ENCODE measurements around the gene TCL1A.

Gene TCL1A

DNA sequence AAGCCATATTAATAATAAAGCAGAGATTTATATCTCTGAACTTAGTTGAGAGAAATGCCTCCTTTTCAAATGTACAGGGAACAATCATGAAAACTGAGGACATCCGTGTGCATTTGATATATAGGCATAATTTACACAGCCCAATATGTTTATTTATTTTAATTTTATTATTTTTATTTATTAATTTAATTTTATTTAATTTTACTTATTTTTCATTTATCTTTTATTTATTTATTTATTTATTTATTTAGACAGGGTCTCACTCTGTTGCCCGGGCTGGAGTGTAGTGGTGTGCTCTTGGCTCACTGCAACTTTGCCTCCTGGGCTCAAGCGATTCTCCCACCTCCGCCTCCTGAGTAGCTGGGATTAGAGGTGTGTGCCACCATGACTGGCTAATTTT, 8.4 kb downstream of the TCL1A start:
- no peak for DNase-seq (ENCODE audit: low read depth)

DNA sequence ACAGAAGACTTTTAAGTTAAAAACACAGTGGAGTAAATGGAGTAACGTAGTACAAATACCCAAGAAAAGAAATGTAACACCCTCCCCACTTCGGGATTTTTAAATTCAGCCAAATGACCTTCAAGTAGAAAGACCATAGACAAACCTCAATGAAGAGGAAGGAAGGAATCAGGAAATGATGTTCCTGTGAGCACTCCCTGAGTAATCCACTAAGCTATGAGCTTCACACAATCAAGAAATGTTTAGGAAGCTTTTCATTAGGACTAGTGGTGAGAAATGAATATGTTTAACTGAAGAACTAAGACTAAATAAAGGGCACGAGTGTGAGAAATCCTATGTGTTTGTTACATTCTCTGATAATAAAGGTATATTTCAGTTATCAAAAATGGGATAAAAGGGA, 10.1 kb downstream of the TCL1A start:
- DNase-seq (ENCODE audit: low read depth): no peak

DNA sequence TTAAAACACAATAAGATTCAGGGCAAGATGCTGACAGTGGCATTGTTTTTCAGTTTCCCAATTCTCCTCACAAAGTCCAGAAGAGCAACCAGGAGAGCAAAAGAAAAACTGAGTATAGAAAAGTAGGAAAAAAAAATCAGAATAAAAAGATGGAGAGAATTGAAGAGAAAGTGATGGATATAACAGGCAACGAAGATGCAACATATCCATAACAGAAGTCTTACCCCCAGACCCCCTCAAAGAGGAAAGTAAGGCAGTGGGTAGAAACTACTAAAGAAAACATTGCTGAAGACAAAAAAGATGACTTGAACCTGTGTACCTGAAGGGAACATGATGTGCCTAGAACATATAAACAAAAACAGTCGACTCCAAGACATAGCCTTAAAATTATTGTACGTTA, 10.6 kb downstream of the TCL1A start:
- no peak for DNase-seq (ENCODE audit: low read depth)

DNA sequence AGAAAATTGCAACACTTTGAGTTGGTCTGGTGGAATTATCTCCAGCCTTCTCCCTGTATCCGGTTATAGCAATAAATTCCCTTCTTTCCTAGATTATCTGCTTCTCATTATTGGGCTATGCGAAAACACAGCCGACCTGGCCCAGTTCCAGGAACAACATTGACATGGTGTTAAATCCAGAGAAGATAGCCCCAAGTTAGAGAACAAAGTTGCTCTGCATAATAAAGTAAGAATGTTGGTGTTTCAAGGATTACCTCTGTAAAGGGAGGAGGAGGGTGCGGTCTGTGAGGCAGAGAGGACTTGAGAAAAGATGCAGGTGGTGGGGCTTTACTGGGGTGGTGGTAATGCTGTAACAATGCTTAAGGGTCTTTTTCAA, 12.1 kb downstream of the TCL1A start:
- DNase-seq (ENCODE audit: low read depth): no peak

DNA sequence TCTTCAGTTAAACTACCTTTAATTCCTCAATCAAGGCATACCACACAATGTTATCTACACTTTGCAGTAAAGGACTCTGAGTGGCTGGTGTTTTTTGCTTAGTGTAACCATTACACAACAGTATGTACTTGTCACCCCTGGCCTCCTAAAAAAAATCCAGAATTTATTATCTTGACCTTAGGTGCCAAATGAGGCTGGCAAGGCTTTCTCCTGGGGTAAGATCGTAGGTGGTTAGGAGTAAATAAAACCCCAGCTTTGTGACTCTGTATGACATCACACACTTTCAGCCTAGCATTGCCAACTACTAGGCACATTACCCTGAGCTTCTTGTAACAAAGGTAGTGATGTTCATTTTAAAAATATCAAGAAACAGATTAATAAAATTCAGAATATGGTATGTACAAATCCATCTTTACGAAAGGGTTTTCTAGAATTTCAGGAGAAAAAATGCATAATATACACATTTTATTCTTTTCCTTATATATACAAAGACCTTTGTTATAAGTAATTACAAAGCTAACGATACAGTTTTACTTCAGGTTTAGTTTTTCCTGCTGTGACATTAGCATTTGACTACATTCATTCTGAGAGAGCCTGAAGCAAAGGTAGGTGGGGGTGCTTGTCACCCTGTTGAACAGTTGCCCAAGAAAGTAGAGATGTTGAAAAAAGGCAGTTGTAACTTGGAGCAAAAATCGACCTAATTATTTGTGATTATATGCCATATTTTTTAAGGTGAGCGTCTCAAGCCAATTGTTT, 13.5 kb downstream of the TCL1A start:
- DNase-seq (ENCODE audit: low read depth): no peak

DNA sequence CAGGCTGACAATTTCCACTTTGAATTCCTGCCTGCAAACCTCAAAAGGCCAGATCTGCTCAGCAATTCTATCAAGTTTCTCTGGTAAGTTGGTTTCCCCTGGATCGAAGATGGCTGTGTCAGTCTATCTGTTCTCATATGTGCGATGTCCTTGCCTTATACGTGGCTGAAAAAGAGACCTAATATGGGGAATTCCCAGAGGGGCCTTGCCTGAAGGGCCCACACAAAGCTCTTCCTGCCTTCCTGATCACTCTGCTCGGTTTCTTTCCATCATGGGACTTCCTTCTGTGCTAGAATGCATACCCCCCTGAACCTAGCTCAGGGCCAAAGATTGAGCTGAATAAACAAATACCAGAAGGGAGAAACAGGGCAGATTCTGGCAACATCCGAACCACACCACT, 14.5 kb downstream of the TCL1A start:
- no peak for DNase-seq (ENCODE audit: low read depth)

DNA sequence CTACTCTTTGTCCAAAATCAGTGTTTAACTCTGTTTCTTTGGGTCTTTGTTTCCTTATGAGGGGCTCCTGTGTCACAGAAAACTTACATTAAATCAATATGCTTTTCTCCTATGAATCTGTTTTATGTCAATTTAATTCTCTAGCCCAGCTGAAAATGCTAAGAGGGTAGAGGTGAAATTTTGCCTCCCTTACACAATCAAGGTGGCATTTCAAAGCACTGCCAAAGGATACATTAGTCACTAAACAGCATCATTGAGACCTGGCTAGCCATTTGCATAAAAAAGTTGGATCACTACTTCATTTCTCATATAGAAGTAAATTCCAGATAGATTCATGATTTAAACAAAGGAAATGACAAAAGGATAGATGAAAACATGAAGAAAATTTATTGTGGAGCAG, 15.6 kb downstream of the TCL1A start:
- no peak for DNase-seq (ENCODE audit: low read depth)

DNA sequence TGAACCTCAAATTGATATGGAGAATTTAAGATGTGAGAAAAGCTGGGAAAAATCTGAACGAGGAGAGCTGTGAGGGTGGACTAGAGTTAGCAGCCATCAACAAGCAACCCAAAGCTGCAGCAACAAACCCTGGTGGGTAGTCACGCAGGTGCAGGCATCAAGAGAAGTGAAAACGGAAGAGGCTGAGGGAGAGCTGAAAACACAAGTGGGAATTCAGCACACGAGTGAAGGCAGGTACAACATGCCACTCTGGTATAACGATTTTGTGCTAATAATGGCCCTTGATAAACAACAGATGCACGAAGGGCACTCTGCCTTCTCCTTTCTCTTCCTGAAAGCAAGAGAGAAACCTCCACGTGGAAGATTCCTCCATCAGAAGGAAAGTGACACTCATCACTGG, 16.2 kb downstream of the TCL1A start:
- DNase-seq (ENCODE audit: low read depth): no peak

DNA sequence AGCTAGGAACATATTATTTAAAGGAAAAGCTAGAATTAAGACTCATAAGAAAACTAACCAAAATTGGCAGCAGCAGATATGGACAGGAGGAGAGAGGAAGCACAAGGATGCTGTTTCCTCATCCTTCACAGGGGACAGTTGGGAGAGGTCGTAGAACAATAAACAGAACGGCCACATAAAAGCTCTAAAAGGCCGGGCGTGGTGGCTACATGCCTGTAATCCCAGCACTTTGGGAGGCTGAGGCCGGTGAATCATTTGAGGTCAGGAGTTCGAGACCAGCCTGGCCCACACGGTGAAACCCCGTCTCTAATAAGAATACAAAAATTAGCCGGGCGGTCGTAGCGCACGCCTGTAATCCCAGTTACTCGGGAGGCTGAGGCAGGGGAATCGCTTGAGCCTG, 17.2 kb downstream of the TCL1A start:
- no peak for DNase-seq (ENCODE audit: low read depth)

DNA sequence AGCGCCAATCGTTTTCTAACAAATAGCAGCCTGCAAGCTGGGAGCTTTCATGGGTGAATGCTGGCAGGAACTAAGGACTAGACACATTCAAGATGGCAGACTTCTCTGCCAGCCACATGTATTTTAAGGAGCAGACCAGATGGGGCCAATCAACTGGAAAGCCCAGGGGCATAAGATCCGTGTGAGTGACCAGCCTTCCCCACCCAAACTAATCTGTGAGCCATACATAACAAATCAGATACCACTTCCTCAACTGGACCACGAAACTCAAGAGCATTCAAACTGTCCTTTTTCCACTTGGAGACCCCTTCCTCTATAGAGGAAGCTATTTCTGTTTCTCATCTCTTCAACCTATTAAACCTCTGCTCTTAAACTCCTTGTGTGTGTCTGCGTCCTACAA, 18.0 kb downstream of the TCL1A start:
- DNase-seq (ENCODE audit: low read depth): no peak

DNA sequence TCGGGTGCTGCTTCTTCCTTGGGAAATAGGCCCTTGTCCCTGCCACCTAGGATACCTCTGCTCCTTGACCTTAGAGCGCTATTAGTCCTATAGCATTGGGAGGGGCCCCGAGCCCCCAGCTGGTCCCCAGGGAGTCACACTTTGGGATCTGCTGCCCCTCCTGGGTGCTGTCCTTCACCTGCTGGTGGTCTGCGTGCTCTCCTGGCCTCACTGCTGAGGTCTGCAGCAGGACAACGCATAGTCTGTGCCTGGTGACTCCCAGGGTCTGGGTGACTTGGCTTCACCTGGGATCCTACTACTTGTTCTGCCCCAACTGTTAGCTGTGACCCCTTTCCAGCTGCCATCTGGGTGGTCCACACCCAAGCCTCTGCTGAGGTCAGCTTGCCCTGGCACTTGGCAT, 18.9 kb downstream of the TCL1A start:
- DNase-seq (ENCODE audit: low read depth): no peak

DNA sequence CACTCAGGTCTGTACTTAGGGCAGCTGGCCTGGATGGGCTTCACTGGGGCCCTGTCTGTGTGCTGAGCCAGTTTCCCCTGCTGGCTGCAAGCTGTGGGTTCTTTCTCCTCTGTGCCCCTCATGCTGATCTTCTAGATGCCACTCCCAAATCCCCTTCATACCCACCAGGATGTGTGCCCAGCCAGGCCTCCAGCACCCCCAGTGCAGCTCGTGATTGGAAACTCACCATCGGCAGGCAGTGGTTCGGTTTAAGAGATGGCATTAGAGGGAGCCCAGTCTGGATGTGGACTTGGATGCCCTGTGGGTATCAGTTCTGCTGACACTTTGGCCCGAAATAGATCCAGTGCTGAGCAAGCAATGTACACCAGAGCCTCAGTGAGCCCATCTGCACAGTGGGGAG, 21.8 kb downstream of the TCL1A start:
- no peak for DNase-seq (ENCODE audit: low read depth)

DNA sequence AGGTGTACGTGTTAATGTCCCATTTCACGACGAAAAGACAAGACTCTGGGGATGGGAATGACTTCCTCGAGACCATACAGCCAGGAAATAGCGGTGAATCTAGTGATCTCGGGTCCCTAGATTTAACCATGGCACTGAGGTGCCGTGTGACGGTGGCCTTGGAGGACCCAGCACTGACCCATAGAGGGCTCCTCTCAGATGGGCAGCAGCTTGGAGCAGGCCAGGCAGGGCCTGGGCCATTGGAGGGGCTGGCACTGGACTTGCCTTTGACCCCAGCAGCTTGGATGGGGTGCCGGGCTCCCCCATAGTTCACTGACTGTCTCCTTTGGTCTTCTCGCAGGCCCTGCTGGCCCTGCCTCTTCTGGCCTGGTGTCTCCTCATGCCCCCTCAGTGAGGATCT, 22.3 kb downstream of the TCL1A start:
- no peak for DNase-seq (ENCODE audit: low read depth)

DNA sequence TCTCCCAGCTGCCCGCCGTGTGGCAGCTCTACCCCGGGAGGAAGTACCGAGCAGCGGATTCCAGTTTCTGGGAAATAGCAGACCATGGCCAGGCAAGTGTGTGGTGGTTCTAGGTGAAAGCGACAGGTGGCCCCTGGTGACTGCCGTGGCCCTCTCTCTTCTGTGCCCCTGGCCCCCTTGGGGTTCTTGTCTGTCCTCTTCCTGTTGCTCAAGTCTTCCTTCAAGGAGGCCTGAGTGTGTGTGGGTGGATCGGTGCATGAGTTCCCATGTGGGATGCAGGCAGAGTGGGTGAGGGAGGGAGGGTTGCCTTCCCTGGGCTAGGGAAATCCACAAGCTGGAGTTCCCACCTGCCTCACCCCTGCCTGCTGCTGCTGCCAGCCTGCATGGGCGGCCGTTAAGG, 23.1 kb downstream of the TCL1A start:
- no peak for DNase-seq (ENCODE audit: low read depth)

DNA sequence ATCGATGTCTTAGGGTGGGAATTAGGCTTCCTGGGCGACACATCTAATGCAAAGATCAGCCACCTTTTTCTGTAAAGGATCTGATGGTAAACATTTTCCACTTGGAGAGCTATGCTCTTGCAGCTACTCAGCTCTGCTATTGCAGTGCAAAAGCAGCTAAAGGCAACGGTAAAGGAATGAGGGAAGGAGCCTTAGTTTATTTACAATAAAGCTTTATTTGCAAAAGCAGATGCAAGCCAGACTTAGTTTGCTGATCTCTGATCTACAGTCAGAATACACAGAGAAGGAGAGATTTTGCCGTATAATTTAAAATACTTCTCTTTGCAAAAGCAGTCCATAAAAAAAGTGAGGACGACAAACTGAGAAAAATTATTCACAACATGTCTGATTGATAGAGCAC, 24.5 kb downstream of the TCL1A start:
- DNase-seq (ENCODE audit: low read depth): no peak

DNA sequence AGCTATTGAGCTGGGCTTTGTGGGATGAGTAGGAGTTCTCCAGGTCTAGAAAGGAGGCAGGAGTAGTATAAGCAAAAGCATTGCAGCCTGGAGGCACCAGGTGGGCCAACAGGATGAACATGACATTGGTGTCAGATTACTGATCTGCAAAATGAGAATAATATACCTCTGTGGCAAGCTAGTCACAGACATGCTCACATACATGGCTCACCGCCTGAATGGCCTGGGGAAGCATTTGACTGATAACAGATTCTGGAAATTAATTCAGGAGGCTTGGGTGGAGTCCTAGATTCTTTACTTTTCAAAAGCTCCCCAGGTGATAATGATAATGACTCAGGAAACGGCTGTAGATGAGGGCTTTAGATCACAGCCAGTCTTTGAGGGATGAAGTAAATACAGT, 27.0 kb downstream of the TCL1A start:
- DNase-seq (ENCODE audit: low read depth): no peak

DNA sequence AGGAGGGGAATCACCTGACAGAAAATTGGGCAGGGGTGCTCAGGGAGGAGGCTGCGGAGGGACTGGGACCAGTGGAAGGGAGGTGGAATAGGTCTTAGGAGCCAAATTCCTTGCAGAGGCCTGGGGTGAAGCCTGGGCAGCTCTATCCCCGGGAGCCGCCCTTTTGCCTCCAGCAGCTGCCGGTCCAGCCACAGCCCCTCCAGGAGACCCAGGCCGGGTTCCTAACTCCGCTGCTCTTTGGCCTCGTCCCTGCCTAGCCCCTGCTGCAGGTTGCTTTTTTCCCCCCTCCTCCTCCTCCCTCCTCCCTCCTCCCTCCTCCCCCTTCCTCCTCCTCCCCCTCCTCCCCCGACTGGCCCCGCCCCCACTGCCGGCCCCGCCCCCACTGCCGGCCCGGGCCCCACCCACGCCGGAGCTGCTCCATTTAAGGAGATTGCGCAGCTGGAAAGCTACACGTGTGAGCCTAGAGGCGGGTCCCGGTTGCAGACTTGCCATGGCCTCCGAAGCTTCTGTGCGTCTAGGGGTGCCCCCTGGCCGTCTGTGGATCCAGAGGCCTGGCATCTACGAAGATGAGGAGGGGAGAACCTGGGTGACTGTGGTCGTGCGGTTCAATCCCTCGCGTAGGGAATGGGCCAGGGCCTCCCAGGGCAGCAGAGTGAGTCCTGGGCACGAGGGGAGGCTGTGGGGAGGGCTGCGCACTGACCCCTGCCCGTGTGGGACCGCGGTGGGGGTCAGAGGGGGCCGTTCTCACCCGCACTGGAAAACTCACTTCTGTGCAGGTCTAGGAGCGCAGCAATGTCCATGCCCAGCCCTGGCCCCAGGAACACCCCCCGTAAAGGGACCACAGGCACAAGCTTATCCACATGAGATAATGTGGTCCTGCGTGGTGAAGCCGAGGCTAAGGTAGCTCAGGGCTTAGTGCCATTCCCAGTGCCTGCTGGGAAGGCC, 27.7 kb downstream of the TCL1A start, which contains the start of gene TCL1B:
TCL1B (plus strand) TSS at position 449 of the 945 bp plus-strand sequence; CDS start at position 491, 42 bp downstream.
- DNase-seq (ENCODE audit: low read depth): no peak

DNA sequence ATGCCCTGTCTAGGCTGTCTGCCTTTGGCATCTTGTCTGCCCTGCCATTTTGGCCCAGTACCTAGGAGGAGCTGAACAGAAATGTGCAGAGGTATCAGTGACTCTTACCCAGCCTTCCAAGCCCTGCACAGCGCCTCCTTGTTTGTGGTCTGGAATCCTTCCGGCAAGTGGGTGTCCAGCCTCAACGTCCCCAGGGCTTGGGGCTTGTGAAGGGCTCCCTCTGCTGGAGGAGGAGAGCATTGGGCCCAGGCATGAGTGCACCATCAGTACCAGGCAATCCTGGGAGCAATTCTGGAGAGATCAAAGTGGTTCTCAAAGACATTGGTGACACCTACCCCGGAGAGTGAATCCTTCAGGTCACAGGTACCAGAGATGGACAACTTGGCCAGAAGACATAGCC, 30.1 kb downstream of the TCL1A start:
- no peak for DNase-seq (ENCODE audit: low read depth)

DNA sequence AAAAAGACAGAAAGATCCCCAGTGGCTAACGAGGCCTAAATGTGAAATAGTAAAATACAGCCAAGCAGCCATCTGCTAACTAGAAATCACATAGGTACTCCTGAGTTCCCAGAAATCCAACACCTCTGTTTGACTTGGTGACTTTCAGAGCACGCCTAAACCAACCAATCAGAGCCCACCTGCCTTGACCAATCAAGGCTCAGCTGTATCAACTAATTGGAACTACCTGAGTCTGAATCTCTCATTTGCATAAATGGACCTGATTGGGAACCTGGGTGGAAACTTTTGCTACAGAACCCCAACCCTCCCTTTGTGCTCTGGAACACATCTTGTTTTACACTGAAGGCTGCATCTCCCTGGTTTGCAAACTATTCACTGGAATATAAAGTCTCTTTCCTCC, 32.8 kb downstream of the TCL1A start:
- DNase-seq (ENCODE audit: low read depth): no peak

DNA sequence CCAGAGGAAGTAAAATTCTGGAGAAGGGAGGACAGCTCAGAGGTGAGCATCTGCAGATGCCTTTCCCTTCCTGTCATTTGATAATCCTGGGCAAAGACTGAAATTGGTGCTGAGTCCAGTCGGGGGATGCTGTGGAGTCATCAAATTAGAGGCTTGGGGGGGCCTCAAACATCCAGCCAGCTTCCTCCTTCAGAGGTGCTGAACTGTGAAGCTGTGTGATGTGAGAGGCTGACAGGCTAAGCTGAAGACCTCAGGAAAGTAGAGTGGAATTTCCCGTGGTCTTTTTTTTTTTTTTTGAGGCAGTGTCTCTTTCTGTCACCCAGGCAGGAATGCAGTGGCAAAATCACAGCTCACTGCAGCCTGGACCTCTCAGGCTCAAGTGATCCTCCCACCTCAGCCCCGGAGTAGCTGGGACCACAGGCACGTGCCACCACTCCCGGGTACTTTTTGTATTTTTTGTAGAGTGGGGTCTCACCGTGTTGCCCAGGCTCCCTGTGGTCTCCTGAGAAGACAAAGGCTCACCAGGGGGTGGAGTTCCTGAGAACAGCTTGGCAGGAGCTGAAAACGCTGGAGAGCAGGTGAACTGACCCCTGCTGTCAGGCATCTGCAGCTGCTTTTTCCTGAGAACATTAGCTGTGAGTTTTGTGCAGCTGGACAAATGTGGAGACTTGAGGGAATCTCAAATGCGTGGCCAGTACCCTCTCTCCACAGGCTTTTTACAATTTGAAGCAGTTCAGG, 33.8 kb downstream of the TCL1A start:
- no peak for DNase-seq (ENCODE audit: low read depth)

DNA sequence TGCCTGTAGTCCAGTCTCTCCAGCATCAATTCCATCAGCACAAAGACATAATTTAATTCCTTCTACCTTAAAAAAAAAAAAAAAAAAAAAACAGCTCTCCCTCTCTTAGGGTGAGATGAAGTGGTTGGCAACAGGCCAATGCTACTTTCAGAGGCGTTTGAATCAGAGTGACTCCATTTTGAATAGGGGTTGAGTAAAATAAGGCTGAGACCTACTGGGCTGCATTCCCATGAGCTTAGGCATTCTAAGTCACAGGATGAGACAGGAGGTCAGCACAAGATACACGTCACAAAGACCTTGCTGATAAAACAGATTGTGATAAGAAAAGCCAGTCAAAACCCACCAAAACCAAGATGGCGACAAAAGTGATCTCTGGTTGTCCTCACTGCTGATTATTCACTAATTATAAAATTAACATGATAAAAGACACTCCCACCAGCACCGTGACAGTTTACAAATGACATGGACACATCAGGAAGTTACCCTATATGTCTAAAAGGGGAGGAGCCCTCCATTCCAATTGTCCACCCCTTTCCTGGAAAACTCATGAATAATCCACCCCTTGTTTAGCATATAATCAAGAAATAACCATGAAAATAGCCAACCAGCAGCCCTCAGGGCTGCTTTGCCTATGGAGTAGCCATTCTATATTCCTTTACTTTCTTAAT, 34.6 kb downstream of the TCL1A start:
- DNase-seq (ENCODE audit: low read depth): no peak

DNA sequence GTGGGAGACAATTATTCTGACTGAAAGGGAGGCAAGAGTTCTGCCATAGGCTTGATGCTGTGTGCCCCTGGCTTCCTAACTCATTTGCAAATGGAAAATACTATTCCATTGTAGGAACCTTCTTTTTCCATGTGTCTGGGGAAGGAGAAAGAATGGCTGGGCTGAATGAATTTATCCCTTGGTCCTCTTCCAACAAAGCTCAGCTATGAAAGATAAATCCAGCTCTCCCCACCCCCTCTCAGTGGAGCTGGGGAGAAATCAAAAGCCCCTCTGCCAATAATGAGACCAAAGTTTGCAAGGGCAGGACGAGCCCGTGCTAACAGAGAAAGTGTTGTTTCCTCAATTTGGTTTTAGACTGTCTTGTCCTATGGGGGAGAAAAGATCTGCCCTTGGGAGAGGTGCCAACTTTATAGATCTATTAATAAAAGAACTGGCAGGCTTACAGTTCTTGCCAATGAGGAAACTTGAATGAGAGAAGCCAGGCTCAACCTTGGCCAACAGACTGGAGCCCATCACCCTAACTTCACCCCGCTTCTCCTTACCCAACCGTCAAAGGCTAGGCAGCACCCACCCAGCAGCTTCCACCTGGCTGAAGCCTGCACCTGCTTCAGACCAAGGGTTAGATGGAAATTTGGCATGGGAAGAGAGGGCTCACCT, 36.6 kb downstream of the TCL1A start:
- DNase-seq (ENCODE audit: low read depth): no peak

All from stimulated activated CD8-positive, alpha-beta memory T cell treated with anti-CD3 and anti-CD28 coated beads, Interleukin-7, amount 100 ng/mL, for 24 hours (primary cell).